ENCODE results near the gene C6orf58. TPM values are rescaled to one million over a fixed set of nuclear protein-coding genes. Genes with fewer than 3 reads are reported as not detected.

Gene C6orf58
- total RNA-seq, 1 experiment from 2014 or later, result 0.20 TPM

GRCh38 chr6:127533736-127534135 is 43.2 kb upstream of the C6orf58 start:
- H3K4me3 ChIP-seq (replicated peaks in 1 of 2; ENCODE audit: low read depth in 1 of 2, low read length in 2 of 2), result no peak overlapping the region
- BruUV-seq (replicated peaks), result no TSS peak
- no peak overlapping the region for H3K27ac ChIP-seq (ENCODE audit: low read depth, low read length)
- no peaks in the 10 kb centered on the region for H3K36me3 ChIP-seq (ENCODE audit: control insufficient read depth in 1 of 2, insufficient read depth in 2 of 2, low read length in 2 of 2)
- H3K9me2 ChIP-seq (ENCODE audit: insufficient read depth), result no peaks in the 10 kb centered on the region
- no peak for TF ChIP-seq YY1 (IDR thresholded peaks at IDR 0.05; ENCODE audit: extremely low read depth, insufficient replicate concordance, low read depth, low read length)
- TF ChIP-seq, protein P1, sequence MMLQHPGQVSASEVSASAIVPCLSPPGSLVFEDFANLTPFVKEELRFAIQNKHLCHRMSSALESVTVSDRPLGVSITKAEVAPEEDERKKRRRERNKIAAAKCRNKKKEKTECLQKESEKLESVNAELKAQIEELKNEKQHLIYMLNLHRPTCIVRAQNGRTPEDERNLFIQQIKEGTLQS (IDR thresholded peaks at IDR 0.05), result no peak
- no peak for TF ChIP-seq ELF1 (IDR thresholded peaks at IDR 0.05; ENCODE audit: borderline replicate concordance, low read depth)
- TF ChIP-seq EZH2phosphoT487 (IDR thresholded peaks at IDR 0.05; ENCODE audit: borderline replicate concordance), result no peak
- TF ChIP-seq, protein P2, sequence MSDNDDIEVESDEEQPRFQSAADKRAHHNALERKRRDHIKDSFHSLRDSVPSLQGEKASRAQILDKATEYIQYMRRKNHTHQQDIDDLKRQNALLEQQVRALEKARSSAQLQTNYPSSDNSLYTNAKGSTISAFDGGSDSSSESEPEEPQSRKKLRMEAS (IDR thresholded peaks at IDR 0.05), result no peak
- TF ChIP-seq EZH2 (IDR thresholded peaks at IDR 0.05), result no peak
- TF ChIP-seq SRF (IDR thresholded peaks at IDR 0.05; ENCODE audit: low read depth), result no peak
- no peak for TF ChIP-seq ZBTB33 (IDR thresholded peaks at IDR 0.05; ENCODE audit: extremely low read depth, insufficient replicate concordance, low read length)
- H3K9ac ChIP-seq (ENCODE audit: low read length), result no peak overlapping the region
- no peaks in the 10 kb centered on the region for H3K4me1 ChIP-seq (ENCODE audit: control insufficient read depth in 1 of 2, insufficient read depth in 2 of 2, low read length in 2 of 2)
- H4K20me1 ChIP-seq (ENCODE audit: insufficient read depth), result no peaks in the 10 kb centered on the region
- ChIA-PET POLR2A (no interaction called here), CTCF (no interaction called here), RAD21 (ENCODE audit: low non-redundant PET in 1 of 2, low total read pairs in 2 of 2, uncharacterized antibody in 2 of 2, unreplicated experiment in 2 of 2) (no interaction called here)
- H3K4me2 ChIP-seq (ENCODE audit: low read length), result no peak overlapping the region
- H2AFZ ChIP-seq (ENCODE audit: low read depth, low read length, poor library complexity, severe bottlenecking), result no peak overlapping the region
- DNase-seq (ENCODE audit: low read depth, low spot score) (no peak), ATAC-seq (no peak)
- intact Hi-C loops (cut with micrococcal nuclease), result no loop called here
- no peaks in the 10 kb centered on the region for H3K27me3 ChIP-seq (ENCODE audit: insufficient read depth, low read length)
- no peaks in the 10 kb centered on the region for H3K9me3 ChIP-seq (ENCODE audit: control insufficient read depth in 1 of 2, insufficient read depth in 1 of 2, low read depth in 1 of 2, low read length in 2 of 2)
- H3K79me2 ChIP-seq (ENCODE audit: insufficient read depth, low read length), result no peaks in the 10 kb centered on the region

All from HCT116 (cell line).